ENCODE results near the gene ADAP1.

Gene ADAP1

GRCh38 chr7:903921-904755 is 50.3 kb downstream of the ADAP1 start:
- no peak for DNase-seq

GRCh38 chr7:902996-903395 is 51.5 kb downstream of the ADAP1 start:
- DNase-seq: no peak

- DNase-seq: no peak
Measured at GRCh38 chr7:901388-902154, 52.9 kb downstream of the ADAP1 start.

- DNase-seq: no peak
Measured at GRCh38 chr7:901041-901387, 53.5 kb downstream of the ADAP1 start.

- DNase-seq: no peak
Measured at GRCh38 chr7:900331-901040, 54.0 kb downstream of the ADAP1 start.

GRCh38 chr7:899806-900205 is 54.7 kb downstream of the ADAP1 start:
- DNase-seq: no peak

GRCh38 chr7:898855-899681 is 55.4 kb downstream of the ADAP1 start:
- no peak for DNase-seq

GRCh38 chr7:898460-898854 is 56.0 kb downstream of the ADAP1 start:
- no peak for DNase-seq

- no peak for DNase-seq
Measured at GRCh38 chr7:897771-898376, 56.6 kb downstream of the ADAP1 start.

- DNase-seq: no peak
Measured at GRCh38 chr7:897086-897485, 57.4 kb downstream of the ADAP1 start.

GRCh38 chr7:896346-897075 is 58.0 kb downstream of the ADAP1 start:
- no peak for DNase-seq

- no peak for DNase-seq
Measured at GRCh38 chr7:895451-896052, 58.9 kb downstream of the ADAP1 start.

- no peak for DNase-seq
Measured at GRCh38 chr7:894927-895450, 59.5 kb downstream of the ADAP1 start.

- no peak for DNase-seq
Measured at GRCh38 chr7:894164-894867, 60.2 kb downstream of the ADAP1 start.

GRCh38 chr7:893686-894085 is 60.8 kb downstream of the ADAP1 start:
- DNase-seq: no peak

GRCh38 chr7:892648-893593 is 61.6 kb downstream of the ADAP1 start:
- no peak for DNase-seq

GRCh38 chr7:891805-892204 is 62.7 kb downstream of the ADAP1 start:
- no peak for DNase-seq

- DNase-seq: no peak
Measured at GRCh38 chr7:891291-891690, 63.2 kb downstream of the ADAP1 start.

- DNase-seq: no peak
Measured at GRCh38 chr7:890868-891267, 63.6 kb downstream of the ADAP1 start.

All from DMS79 (cell line).